Osteocyte (in vitro differentiated cells): ENCODE measurements around the gene TMEM95. TPM values are rescaled to one million over a fixed set of nuclear protein-coding genes. Genes with fewer than 3 reads are reported as not detected.

Source experiments
- DNase-seq: peaks from one replicate; pipeline ENCODE4 v3.0.0; 2021; ENCODE audit warnings: mixed read lengths; ENCODE audit not compliant: unreplicated experiment; ENCODE audit errors: extremely low spot score
- H3K27ac Mint-ChIP-seq: one replicate; pipeline ENCODE4 v1.8.0; 2021; ENCODE audit warnings: mild to moderate bottlenecking, mixed read lengths; ENCODE audit not compliant: unreplicated experiment
- H3K27me3 Mint-ChIP-seq: one replicate; pipeline ENCODE4 v1.8.0; 2021; ENCODE audit warnings: mixed read lengths; ENCODE audit not compliant: unreplicated experiment
- H3K36me3 Mint-ChIP-seq: one replicate; pipeline ENCODE4 v1.8.0; 2021; ENCODE audit warnings: mixed read lengths; ENCODE audit not compliant: unreplicated experiment
- H3K4me1 Mint-ChIP-seq: one replicate; pipeline ENCODE4 v1.8.0; 2021; ENCODE audit warnings: mixed read lengths; ENCODE audit not compliant: unreplicated experiment
- H3K4me3 Mint-ChIP-seq: one replicate; pipeline ENCODE4 v1.8.0; 2021; ENCODE audit warnings: mild to moderate bottlenecking, moderate library complexity, mixed read lengths; ENCODE audit not compliant: unreplicated experiment
- H3K9me3 Mint-ChIP-seq: one replicate; pipeline ENCODE4 v1.8.0; 2021; ENCODE audit warnings: mixed read lengths; ENCODE audit not compliant: unreplicated experiment
- total RNA-seq: library from RNA; stranded (reverse); gene quantifications from 2 replicates; pipeline ENCODE4 v1.2.1, GENCODE V29; 2021
- TF ChIP-seq, protein P1 (sequence below): fragments of 200-600 bp; sonication (generic); IDR thresholded peaks from 2 replicates; pipeline ENCODE4 v1.5.0; 2021; ENCODE audit warnings: antibody characterized with exemption, mild to moderate bottlenecking, moderate library complexity

The TMEM95 gene
- total RNA-seq, 1 donor from 2014 or later: not detected

DNA sequence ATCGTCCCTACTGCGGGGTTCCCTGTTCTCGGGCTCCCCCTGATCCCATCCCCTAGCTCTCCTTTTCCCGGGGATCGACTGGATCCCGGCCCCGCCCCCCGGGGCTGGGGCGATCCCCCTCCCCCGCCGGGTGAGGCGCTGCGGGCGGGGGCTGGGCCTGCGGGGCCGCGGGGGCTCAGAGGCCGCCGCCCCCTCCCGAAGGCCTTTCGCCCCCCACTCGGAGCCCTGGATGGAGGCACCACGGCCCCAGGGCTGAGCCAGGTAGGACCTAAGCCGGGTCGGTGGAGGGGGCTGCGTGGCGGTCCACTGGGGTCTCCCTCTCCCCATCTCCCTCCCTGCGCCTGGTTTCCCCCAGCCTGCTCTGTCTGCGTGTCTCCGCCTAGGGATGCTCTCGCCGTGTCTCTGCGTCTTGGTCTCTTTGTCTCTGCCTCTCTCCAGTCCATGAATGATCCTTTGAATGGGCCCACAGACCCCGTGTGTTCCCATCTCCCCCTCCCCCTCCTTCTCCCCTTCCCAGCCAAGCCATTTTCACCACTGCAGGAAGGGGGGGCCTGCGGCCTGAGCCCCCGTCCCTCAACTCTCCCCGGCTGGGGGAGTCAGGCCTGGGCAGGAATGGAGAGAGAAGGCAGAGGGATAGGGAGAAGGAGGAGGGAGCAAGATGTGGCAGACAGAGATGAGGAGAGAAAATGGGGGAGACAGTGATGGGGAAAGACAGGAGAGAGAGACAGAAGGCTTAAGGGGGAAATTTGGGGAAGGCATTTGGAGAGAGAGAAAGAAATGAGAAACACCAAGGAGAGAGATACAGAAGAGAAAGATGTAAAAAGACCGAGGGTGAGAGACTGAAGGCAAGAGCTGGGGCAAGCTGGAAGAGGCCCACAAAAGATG is 50.6 kb downstream of the TMEM95 start:
- no peaks in the 10 kb centered on the region for H3K27me3 Mint-ChIP-seq
- DNase-seq: no peak
- TF ChIP-seq, protein P1, sequence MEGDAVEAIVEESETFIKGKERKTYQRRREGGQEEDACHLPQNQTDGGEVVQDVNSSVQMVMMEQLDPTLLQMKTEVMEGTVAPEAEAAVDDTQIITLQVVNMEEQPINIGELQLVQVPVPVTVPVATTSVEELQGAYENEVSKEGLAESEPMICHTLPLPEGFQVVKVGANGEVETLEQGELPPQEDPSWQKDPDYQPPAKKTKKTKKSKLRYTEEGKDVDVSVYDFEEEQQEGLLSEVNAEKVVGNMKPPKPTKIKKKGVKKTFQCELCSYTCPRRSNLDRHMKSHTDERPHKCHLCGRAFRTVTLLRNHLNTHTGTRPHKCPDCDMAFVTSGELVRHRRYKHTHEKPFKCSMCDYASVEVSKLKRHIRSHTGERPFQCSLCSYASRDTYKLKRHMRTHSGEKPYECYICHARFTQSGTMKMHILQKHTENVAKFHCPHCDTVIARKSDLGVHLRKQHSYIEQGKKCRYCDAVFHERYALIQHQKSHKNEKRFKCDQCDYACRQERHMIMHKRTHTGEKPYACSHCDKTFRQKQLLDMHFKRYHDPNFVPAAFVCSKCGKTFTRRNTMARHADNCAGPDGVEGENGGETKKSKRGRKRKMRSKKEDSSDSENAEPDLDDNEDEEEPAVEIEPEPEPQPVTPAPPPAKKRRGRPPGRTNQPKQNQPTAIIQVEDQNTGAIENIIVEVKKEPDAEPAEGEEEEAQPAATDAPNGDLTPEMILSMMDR: no peak
- peaks cover 16% of the 10 kb centered on the region for H3K36me3 Mint-ChIP-seq
- H3K4me3 Mint-ChIP-seq: peak overlapping the region; percentile 84
- peak overlapping the region; percentile 80 for H3K27ac Mint-ChIP-seq
- no peaks in the 10 kb centered on the region for H3K9me3 Mint-ChIP-seq
- peaks cover 25% of the 10 kb centered on the region for H3K4me1 Mint-ChIP-seq

DNA sequence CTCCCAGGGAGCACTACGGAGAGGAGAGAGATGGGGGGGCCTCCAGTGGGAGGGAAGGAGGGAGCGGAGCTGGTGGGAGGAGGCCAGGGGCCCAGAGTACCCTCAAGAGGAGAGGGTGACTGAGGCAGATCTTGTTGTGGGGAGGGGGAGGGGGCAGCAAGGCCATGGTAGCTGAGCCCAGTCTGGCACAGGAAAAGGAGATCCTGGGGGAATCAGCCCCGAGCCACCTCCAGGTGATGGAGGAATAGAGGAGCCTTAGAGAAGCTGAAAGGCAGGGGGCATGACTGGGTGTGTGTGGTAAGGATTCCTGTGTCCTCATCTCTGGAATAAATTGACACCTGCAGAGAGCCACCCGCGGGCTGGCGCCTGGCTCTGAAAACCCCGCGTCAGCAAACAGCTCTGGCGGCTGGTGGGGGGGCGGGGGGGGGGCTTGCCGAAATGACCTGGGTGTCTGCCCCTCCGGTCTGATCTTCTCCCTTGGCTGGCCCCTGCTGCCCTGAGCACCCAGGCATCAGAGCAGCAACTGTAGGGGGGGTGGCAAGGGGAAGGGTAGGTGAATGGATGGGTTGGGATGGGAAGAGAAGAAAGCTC is 51.4 kb downstream of the TMEM95 start:
- peaks cover 25% of the 10 kb centered on the region for H3K4me1 Mint-ChIP-seq
- peak overlapping the region; percentile 78 for H3K4me3 Mint-ChIP-seq
- H3K27ac Mint-ChIP-seq: peak overlapping the region; percentile 76
- TF ChIP-seq, protein P1: no peak
- H3K9me3 Mint-ChIP-seq: no peaks in the 10 kb centered on the region
- no peak for DNase-seq
- H3K27me3 Mint-ChIP-seq: no peaks in the 10 kb centered on the region
- peaks cover 17% of the 10 kb centered on the region for H3K36me3 Mint-ChIP-seq

Other genes with a start within 250 kb of the TMEM95 start
- not detected in 2 replicates for gene ASGR2, start 240.3 kb upstream of the TMEM95 start, total RNA-seq
- gene ASGR1, start 175.8 kb upstream of the TMEM95 start, total RNA-seq: 1.6 and 2.4 TPM in 2 replicates
- 32.6 and 38.5 TPM in 2 replicates for gene DLG4, start 135.3 kb upstream of the TMEM95 start, total RNA-seq
- 302 and 354 TPM in 2 replicates for gene ACADVL, start 135.2 kb upstream of the TMEM95 start, total RNA-seq
- 87.7 and 99.7 TPM in 2 replicates for gene DVL2, start 120.6 kb upstream of the TMEM95 start, total RNA-seq
- 51.6 and 54.7 TPM in 2 replicates for gene PHF23, start 115.7 kb upstream of the TMEM95 start, total RNA-seq
- gene GABARAP, start 112.7 kb upstream of the TMEM95 start, total RNA-seq: 642 TPM in 2 replicates
- gene CTDNEP1, start 103.4 kb upstream of the TMEM95 start, total RNA-seq: 145 and 151 TPM in 2 replicates
- 30.2 and 37.6 TPM in 2 replicates for gene ELP5, start 102.9 kb upstream of the TMEM95 start, total RNA-seq
- gene CLDN7, start 92.7 kb upstream of the TMEM95 start, total RNA-seq: 0.27 and 0.89 TPM in 2 replicates
- gene SLC2A4, start 73.4 kb upstream of the TMEM95 start, total RNA-seq: 0.59 and 0.63 TPM in 2 replicates
- gene YBX2, start 60.5 kb upstream of the TMEM95 start, total RNA-seq: 0.40 TPM in 1 of 2 replicates, not detected in the other
- 352 and 359 TPM in 2 replicates for gene EIF5A, start 47.5 kb upstream of the TMEM95 start, total RNA-seq
- gene GPS2, start 39.8 kb upstream of the TMEM95 start, total RNA-seq: 54.9 and 61.9 TPM in 2 replicates
- gene NEURL4, start 25.8 kb upstream of the TMEM95 start, total RNA-seq: 38.0 and 45.1 TPM in 2 replicates
- gene ACAP1, start 18.6 kb upstream of the TMEM95 start, total RNA-seq: 2.0 and 4.2 TPM in 2 replicates
- 12.7 and 13.3 TPM in 2 replicates for gene KCTD11, start 3.0 kb upstream of the TMEM95 start, total RNA-seq
- not detected in 2 replicates for gene TNK1, start 25.9 kb downstream of the TMEM95 start, total RNA-seq
- 73.9 and 81.4 TPM in 2 replicates for gene PLSCR3, start 39.4 kb downstream of the TMEM95 start, total RNA-seq
- gene TMEM256, start 48.9 kb downstream of the TMEM95 start, total RNA-seq: 40.7 and 45.9 TPM in 2 replicates
- 53.8 and 56.8 TPM in 2 replicates for gene NLGN2, start 52.7 kb downstream of the TMEM95 start, total RNA-seq
- gene SPEM1, start 65.2 kb downstream of the TMEM95 start, total RNA-seq: not detected in 2 replicates
- gene SPEM2, start 70.5 kb downstream of the TMEM95 start, total RNA-seq: not detected in 2 replicates
- not detected in 2 replicates for gene SPEM3, start 73.7 kb downstream of the TMEM95 start, total RNA-seq
- 6.4 and 6.7 TPM in 2 replicates for gene TMEM102, start 80.3 kb downstream of the TMEM95 start, total RNA-seq
- 1.3 and 1.5 TPM in 2 replicates for gene FGF11, start 84.4 kb downstream of the TMEM95 start, total RNA-seq
- gene CHRNB1, start 89.9 kb downstream of the TMEM95 start, total RNA-seq: 9.3 and 11.0 TPM in 2 replicates
- 47.9 and 49.7 TPM in 2 replicates for gene ZBTB4, start 124.5 kb downstream of the TMEM95 start, total RNA-seq
- gene SLC35G6, start 126.3 kb downstream of the TMEM95 start, total RNA-seq: not detected in 2 replicates
- 148 and 149 TPM in 2 replicates for gene POLR2A, start 129.2 kb downstream of the TMEM95 start, total RNA-seq
- gene TNFSF12, start 193.9 kb downstream of the TMEM95 start, total RNA-seq: 14.6 and 15.0 TPM in 2 replicates
- 1.3 and 1.5 TPM in 2 replicates for gene TNFSF13, start 203.6 kb downstream of the TMEM95 start, total RNA-seq
- gene SENP3, start 206.8 kb downstream of the TMEM95 start, total RNA-seq: 52.5 and 53.7 TPM in 2 replicates
- 1.1 TPM in 2 replicates for gene CD68, start 224.5 kb downstream of the TMEM95 start, total RNA-seq
- gene MPDU1, start 228.7 kb downstream of the TMEM95 start, total RNA-seq: 34.2 and 42.2 TPM in 2 replicates
- 0.78 TPM in 2 replicates for gene SOX15, start 234.9 kb downstream of the TMEM95 start, total RNA-seq